ENCODE measurements around the gene FAT4. TPM values are rescaled to one million over a fixed set of nuclear protein-coding genes. Genes with fewer than 3 reads are reported as not detected.
A peak's percentile ranks its signal among the peaks of the same experiment; 100 is the strongest.

FAT4 gene
- total RNA-seq, 4 donors from 2014 or later = 37.4 to 71.2 (median 41.1) TPM

GRCh38 chr4:125311503-125311902 is 3.3 kb upstream of the FAT4 start:
- H3K27ac ChIP-seq = no peak overlapping the region
- no peaks in the 10 kb centered on the region for H3K36me3 ChIP-seq
- peaks cover 0 to 9% (median 8%) of the 10 kb centered on the region in 3 donors for H3K4me1 ChIP-seq
- no peaks in the 10 kb centered on the region for H3K27me3 ChIP-seq
- H3K9me3 ChIP-seq = peaks cover 0 to 8% (median 0%) of the 10 kb centered on the region in 3 donors
- no peak for TF ChIP-seq POLR2A (IDR thresholded peaks at IDR 0.05)
- no peak for TF ChIP-seq POLR2AphosphoS5 (IDR thresholded peaks at IDR 0.05)
- no peak for TF ChIP-seq EP300 (IDR thresholded peaks at IDR 0.05)
- TF ChIP-seq, protein P1, sequence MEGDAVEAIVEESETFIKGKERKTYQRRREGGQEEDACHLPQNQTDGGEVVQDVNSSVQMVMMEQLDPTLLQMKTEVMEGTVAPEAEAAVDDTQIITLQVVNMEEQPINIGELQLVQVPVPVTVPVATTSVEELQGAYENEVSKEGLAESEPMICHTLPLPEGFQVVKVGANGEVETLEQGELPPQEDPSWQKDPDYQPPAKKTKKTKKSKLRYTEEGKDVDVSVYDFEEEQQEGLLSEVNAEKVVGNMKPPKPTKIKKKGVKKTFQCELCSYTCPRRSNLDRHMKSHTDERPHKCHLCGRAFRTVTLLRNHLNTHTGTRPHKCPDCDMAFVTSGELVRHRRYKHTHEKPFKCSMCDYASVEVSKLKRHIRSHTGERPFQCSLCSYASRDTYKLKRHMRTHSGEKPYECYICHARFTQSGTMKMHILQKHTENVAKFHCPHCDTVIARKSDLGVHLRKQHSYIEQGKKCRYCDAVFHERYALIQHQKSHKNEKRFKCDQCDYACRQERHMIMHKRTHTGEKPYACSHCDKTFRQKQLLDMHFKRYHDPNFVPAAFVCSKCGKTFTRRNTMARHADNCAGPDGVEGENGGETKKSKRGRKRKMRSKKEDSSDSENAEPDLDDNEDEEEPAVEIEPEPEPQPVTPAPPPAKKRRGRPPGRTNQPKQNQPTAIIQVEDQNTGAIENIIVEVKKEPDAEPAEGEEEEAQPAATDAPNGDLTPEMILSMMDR (IDR thresholded peaks at IDR 0.05) = no peak
- no peak overlapping the region for H3K4me3 ChIP-seq
- 33 to 69% methylated on average over 2 of the region's 2 CpGs for WGBS, 2 donors (ENCODE audit: low coverage in 1 of 2)
- ATAC-seq = no peak

GRCh38 chr4:125313497-125313896 is 1.3 kb upstream of the FAT4 start:
- WGBS, 2 donors (ENCODE audit: low coverage in 1 of 2) = 0 to 2% methylated on average over 7 of the region's 7 CpGs
- peaks cover 0 to 20% (median 8%) of the 10 kb centered on the region in 3 donors for H3K4me1 ChIP-seq
- H3K4me3 ChIP-seq = no peak overlapping the region
- no peak for ATAC-seq
- H3K9me3 ChIP-seq = peaks cover 0 to 8% (median 0%) of the 10 kb centered on the region in 3 donors
- no peaks in the 10 kb centered on the region for H3K27me3 ChIP-seq
- TF ChIP-seq, protein P1 (IDR thresholded peaks at IDR 0.05) = peak; percentile 71 to 94 (median 87)
- no peak for TF ChIP-seq EP300 (IDR thresholded peaks at IDR 0.05)
- H3K27ac ChIP-seq = peak overlapping the region in 2 of 4 donors; percentile 91 to 94
- H3K36me3 ChIP-seq = no peaks in the 10 kb centered on the region

GRCh38 chr4:125313989-125314667 is 627 bp upstream of the FAT4 start:
- H3K9me3 ChIP-seq = peaks cover 0 to 8% (median 0%) of the 10 kb centered on the region in 3 donors
- H3K27me3 ChIP-seq = no peaks in the 10 kb centered on the region
- TF ChIP-seq POLR2A (IDR thresholded peaks at IDR 0.05) (no peak), EP300 (IDR thresholded peaks at IDR 0.05) (no peak), POLR2AphosphoS5 (IDR thresholded peaks at IDR 0.05) (no peak)
- TF ChIP-seq, protein P1 (IDR thresholded peaks at IDR 0.05) = no peak
- peaks cover 0 to 26% (median 8%) of the 10 kb centered on the region in 3 donors for H3K4me1 ChIP-seq
- 9 to 14% methylated on average over 6 to 7 of the region's 7 CpGs for WGBS, 2 donors (ENCODE audit: low coverage in 1 of 2)
- peak overlapping the region; percentile 57 to 94 (median 87) for H3K27ac ChIP-seq
- no peaks in the 10 kb centered on the region for H3K36me3 ChIP-seq
- ATAC-seq = no peak
- H3K4me3 ChIP-seq = peak overlapping the region; percentile 73 to 79

DNA sequence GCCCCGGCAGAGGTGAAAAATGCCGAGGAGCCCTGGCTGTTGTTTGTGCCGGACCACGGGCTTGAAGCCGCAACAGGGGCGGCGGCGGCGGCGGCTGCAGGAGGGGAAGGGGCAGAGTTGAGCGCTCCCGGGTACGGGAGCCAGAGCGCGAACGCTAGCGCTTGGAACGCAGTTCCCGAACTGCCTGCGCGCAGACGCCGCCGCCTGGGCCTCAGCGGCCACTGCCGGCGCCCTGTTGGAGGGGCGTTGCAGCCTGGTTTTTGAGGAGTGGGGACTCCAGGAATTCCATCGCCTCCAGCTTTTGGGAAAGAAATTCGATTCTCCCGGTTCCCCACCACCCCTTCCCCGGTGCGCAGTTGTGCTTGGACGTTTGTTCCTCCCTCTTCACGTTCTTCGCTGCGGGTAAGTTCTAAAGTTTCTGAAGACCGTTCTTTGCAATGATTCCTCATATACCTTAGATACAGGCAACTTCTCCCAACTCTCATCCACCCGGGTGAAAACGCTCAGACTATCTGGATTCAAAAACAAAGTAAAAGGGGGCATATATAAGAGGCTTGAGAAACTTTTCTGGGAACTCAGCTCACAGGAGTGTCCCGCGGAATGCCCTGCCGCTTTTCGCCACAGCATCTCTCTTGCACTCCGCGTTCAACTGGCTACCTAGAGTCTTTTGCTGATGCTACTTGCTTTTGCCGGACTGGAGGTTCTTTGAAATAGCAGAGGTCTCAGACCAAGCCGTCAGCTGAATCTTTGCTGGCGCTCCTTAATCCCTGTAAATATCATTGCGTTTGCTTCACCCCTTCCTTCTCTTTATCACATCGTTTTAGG is 1.0 kb downstream of the FAT4 start:
- WGBS, 2 donors (ENCODE audit: low coverage in 1 of 2) = 0% methylated on average over 15 to 23 of the region's 51 CpGs
- Histone ChIP-seq H3K4me1 (peaks cover 0 to 43% (median 8%) of the 10 kb centered on the region in 3 donors), H3K4me3 (peak overlapping the region; percentile 73 to 79), H3K27me3 (no peaks in the 10 kb centered on the region), H3K9me3 (no peaks in the 10 kb centered on the region), H3K27ac (peak overlapping the region; percentile 75 to 94 (median 91)), H3K36me3 (no peaks in the 10 kb centered on the region)
- peak; percentile 26 for ATAC-seq
- TF ChIP-seq POLR2AphosphoS5 (IDR thresholded peaks at IDR 0.05) = no peak
- TF ChIP-seq, protein P1 (IDR thresholded peaks at IDR 0.05) = peak in 2 of 4 experiments; percentile 29 to 54

All from gastroesophageal sphincter (tissue), 4 donors.